ENCODE results near the gene GJA9.

The GJA9 gene

DNA sequence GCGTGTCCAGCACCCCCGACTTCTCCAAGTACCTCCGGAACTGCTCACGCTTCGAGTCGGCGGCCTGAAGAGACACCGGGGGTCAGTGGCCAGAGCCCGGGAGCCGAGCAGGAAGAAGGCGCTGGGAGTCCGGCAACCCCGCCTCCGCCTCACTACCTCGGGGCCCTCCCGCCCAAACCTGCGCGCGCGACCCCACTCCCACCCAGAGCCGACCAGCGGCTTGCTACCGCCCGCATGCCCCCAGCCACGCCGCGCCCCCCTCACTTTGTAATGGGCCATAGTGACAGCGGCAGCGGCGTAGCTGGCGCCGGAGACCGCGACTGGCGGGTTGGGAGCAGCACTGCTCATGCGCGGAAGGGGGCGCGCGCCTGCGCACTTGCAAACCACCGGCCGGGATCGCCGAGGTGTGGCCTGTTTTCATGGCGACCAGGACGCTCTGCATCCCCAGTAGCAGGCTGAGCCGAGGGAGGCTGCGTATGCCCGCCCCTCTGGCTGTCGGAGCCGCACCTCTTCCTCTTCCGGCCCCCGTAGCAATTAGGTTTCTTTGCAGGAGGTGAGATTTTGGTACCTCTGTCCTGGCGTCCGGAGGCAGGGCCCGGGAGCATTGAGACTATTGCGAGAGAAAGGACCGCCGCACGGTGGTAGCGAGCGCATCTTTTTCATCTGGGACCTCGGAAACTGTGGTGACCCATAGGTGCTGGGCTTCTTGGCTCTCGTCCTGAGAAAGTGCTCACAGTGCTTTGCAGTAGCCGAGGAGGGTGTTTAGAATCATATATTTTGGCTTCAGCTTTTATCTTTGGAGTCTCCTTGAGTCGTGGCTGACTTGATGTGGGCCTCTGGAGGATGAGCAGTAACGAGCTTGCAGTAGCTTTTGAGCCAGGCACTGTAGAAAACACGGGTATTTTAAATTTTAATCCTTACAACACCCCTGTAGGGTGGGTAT is 8.1 kb downstream of the GJA9 start, which contains the start of gene MYCBP:
MYCBP (minus strand) TSS at position 322 of the 943 bp plus-strand sequence; CDS start at position 279, 43 bp downstream.
- no peaks in the 10 kb centered on the region for H3K27me3 ChIP-seq (ENCODE audit: insufficient read depth, poor library complexity, severe bottlenecking)
- peak; percentile 56 for TF ChIP-seq POLR2AphosphoS5 (IDR thresholded peaks at IDR 0.05; ENCODE audit: low read depth)
- peak; percentile 35; the same call in 1 of the 2 replicates for TF ChIP-seq SPI1 (IDR thresholded peaks at IDR 0.05; ENCODE audit: borderline replicate concordance, low read depth)
- no peak for TF ChIP-seq REST (IDR thresholded peaks at IDR 0.05; ENCODE audit: insufficient replicate concordance, low read depth)
- TF ChIP-seq, protein P1, sequence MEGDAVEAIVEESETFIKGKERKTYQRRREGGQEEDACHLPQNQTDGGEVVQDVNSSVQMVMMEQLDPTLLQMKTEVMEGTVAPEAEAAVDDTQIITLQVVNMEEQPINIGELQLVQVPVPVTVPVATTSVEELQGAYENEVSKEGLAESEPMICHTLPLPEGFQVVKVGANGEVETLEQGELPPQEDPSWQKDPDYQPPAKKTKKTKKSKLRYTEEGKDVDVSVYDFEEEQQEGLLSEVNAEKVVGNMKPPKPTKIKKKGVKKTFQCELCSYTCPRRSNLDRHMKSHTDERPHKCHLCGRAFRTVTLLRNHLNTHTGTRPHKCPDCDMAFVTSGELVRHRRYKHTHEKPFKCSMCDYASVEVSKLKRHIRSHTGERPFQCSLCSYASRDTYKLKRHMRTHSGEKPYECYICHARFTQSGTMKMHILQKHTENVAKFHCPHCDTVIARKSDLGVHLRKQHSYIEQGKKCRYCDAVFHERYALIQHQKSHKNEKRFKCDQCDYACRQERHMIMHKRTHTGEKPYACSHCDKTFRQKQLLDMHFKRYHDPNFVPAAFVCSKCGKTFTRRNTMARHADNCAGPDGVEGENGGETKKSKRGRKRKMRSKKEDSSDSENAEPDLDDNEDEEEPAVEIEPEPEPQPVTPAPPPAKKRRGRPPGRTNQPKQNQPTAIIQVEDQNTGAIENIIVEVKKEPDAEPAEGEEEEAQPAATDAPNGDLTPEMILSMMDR (IDR thresholded peaks at IDR 0.05; ENCODE audit: insufficient read depth, low read length), result no peak
- peak; percentile 80 for TF ChIP-seq GABPA (IDR thresholded peaks at IDR 0.05; ENCODE audit: low read depth)
- H3K4me3 ChIP-seq (replicated peaks; ENCODE audit: insufficient read depth, low read length), result peak within 1 kb of the TSS; percentile 99
- DNase-seq (ENCODE audit: low read depth in 1 of 2, low spot score in 1 of 2), result peak; percentile 96
- H3K27ac ChIP-seq (replicated peaks), result peak within 1 kb of the TSS; percentile 71

GRCh38 chr1:38872401-38873026 is 8.9 kb downstream of the GJA9 start:
- Histone ChIP-seq H3K27ac (replicated peaks) (peak overlapping the region; percentile 71), H3K4me3 (replicated peaks; ENCODE audit: insufficient read depth, low read length) (peak overlapping the region; percentile 99), H3K27me3 (ENCODE audit: insufficient read depth, poor library complexity, severe bottlenecking) (no peaks in the 10 kb centered on the region)
- DNase-seq (ENCODE audit: low read depth in 1 of 2, low spot score in 1 of 2), result peak in 1 of 2 experiments; percentile 51
- no peak for TF ChIP-seq REST (IDR thresholded peaks at IDR 0.05; ENCODE audit: insufficient replicate concordance, low read depth)
- no peak; the same call in 1 of the 2 replicates for TF ChIP-seq SPI1 (IDR thresholded peaks at IDR 0.05; ENCODE audit: borderline replicate concordance, low read depth)
- TF ChIP-seq, protein P1 (IDR thresholded peaks at IDR 0.05; ENCODE audit: insufficient read depth, low read length), result no peak
- no peak for TF ChIP-seq GABPA (IDR thresholded peaks at IDR 0.05; ENCODE audit: low read depth)
- no peak for TF ChIP-seq POLR2AphosphoS5 (IDR thresholded peaks at IDR 0.05; ENCODE audit: low read depth)

DNA sequence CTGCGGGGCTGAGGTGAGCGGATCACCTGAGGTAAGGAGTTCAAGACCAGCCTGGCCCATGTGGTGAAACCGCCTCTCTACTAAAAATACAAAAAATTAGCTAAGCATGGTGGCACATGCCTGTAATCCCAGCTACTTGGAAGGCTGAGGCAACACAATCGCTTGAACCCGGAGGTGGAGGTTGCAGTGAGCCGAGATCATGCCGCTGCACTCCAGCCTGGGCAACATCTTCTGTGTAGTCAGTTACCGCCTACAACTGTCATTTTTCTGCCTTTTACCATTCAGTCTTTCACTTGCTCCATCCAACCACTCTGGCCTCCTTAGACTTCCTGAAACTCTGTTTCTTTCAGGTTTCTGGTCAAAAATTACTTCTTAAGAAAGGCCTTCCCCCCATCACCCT is 10.4 kb downstream of the GJA9 start:
- peak in 1 of 2 experiments; percentile 23 for DNase-seq (ENCODE audit: low read depth in 1 of 2, low spot score in 1 of 2)
- no peak overlapping the region for H3K4me3 ChIP-seq (replicated peaks; ENCODE audit: insufficient read depth, low read length)
- H3K27ac ChIP-seq (replicated peaks), result no peak overlapping the region
- TF ChIP-seq POLR2AphosphoS5 (IDR thresholded peaks at IDR 0.05; ENCODE audit: low read depth) (no peak), GABPA (IDR thresholded peaks at IDR 0.05; ENCODE audit: low read depth) (no peak), SPI1 (IDR thresholded peaks at IDR 0.05; ENCODE audit: borderline replicate concordance, low read depth) (no peak), REST (IDR thresholded peaks at IDR 0.05; ENCODE audit: insufficient replicate concordance, low read depth) (no peak)
- TF ChIP-seq, protein P1 (IDR thresholded peaks at IDR 0.05; ENCODE audit: insufficient read depth, low read length), result no peak
- no peaks in the 10 kb centered on the region for H3K27me3 ChIP-seq (ENCODE audit: insufficient read depth, poor library complexity, severe bottlenecking)

All from HL-60 (cell line).